ENCODE data around the gene SERPINA1.

- TF ChIP-seq CTCF (IDR thresholded peaks at IDR 0.05) (no peak), ZFX (IDR thresholded peaks at IDR 0.05; ENCODE audit: borderline replicate concordance) (no peak)
These were observed 31.2 kb downstream of the SERPINA1 start for GRCh38 chr14:94357166-94357565.
